GM19324 (cell line): Measurements from ENCODE around the gene DNAH10.
"Not testable (repeated sequence)": the region's sequence is repeated elsewhere in the genome, so short reads cannot be mapped to it uniquely, and the experiment has no call there.

Experiments
- ATAC-seq: cut with Tn5 transposase; IDR thresholded peaks from one replicate; pipeline ENCODE4 v1.9.1; 2021; ENCODE audit warnings: mild to moderate bottlenecking, moderate library complexity; ENCODE audit not compliant: unreplicated experiment, low FRiP score

The DNAH10 gene

DNA sequence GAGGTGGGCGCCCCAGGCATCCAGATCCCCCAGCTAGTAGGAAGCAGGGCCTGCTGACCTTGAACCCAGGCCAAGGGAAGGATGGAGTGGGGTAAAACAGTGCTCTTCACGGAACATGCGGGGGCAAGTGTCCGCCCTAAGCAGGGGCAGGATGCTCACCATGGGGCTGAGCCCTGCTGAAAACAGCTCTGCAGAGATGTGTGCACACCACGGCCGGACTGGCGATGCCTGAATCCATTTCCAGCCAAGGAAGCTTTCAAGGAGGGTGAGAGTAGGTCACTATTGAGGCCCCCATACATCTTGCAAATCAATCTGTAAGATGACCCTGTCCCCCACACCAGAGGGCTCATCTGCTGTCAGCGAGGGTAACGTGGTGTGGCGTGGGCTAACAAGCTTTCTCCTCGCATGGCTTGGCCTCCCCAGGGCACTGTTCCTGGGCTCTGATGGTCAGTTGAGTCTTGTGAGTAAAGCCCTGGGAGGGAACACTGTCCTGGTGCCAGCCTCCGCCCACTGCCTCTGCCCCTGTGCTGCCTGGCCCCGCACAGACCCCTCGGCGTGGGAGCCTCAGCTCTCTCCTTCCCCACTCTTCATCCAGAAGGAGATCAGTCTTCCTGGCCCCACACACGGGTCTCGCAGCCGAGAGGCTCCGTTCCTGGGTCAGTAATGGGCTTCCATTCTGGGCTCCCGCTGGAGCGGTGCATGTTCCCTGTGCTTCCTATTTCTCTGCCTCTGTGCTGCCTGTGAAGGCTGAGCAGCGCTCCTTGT lies 141.4 kb downstream of the DNAH10 start:
- ATAC-seq = no peak

DNA sequence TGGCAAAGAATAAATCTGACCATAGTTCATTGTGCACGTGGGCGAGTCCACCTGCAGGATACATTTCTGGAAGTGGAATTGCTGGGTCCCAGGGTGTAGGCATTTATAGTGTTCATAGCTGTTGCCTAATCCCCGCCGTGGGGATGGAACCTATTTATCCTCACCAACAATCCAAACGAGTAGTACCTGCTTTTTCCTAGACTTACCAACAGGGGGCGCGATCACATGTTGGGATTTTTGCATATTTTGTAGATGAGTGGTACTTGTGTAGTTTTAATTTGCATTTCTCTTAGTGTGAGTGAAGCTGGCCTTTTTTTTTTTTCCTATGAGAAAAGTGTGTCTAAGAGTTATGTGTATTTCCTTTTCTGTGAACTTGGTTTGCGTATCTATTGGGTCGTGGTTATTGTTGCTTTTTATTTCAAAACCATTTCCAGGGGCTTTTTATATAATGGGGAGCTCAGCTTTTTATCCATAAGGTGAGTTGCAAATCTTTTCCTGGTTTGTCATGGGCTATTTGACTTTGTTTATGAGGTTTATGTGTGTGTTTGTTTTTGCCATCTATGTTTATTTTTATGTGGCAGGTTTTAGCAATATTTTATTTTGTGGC lies 143.3 kb downstream of the DNAH10 start:
- ATAC-seq = no peak

DNA sequence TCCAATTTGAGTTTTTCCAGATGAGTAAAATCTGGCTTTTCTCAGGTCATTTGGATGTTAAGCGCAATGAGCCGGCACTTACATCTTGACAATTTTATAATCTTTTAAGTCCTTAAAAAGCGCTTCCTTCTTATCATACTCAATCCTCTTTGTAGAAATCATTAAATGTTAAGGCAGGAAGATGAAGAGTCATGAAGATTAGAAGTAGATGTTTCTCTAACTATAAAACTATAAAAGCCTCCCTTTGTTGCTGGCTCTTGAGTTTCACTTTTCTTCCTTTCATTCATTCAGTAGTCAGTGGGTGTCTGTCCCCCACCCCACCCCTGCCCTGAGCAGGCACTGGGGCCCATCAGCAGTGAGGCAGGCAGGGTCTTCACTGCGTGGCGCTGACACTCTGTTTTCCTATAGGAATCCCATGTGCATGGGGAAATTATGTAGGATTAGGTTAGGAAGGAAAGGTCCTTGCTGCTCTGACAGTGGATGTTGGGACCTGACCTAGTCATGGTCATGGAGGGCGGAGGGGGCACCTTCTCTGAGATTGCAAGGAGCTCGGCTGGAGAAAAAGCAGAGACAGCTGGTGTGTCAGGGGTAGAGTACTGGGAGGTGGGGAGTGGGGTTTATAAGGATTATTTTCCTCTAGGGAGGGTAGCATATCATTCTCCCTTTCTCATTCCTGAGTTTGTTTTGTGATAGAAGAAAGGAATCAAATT lies 144.8 kb downstream of the DNAH10 start:
- ATAC-seq = no peak

GRCh38 chr12:123907726-123908476 lies 145.8 kb downstream of the DNAH10 start:
- ATAC-seq = no peak

- ATAC-seq = no peak
These were observed 147.0 kb downstream of the DNAH10 start for GRCh38 chr12:123908884-123909725.

GRCh38 chr12:123910057-123910456 lies 148.0 kb downstream of the DNAH10 start:
- no peak for ATAC-seq

DNA sequence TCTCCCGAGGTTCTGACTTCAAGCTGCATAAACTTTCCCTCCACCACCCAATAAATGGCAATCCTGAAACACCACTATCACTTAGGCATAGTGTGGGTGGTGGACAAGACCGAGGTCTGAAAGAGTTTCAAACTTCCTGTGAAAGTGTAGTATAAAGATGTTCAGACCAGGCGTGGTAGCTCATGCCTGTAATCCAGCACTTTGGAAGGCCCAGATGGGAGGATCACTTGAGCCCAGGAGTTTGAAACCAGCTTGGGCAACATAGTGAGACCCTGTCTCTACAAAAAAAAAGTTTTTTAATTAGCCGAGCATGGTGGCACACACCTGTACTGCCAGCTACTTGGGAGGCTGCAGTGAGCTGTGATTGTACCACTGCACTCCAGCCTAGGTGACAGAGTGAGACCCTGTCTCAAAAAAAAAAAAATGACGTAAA lies 148.7 kb downstream of the DNAH10 start:
- no peak for ATAC-seq

- ATAC-seq = not testable (repeated sequence)
These were observed 149.7 kb downstream of the DNAH10 start for GRCh38 chr12:123911672-123912409.

DNA sequence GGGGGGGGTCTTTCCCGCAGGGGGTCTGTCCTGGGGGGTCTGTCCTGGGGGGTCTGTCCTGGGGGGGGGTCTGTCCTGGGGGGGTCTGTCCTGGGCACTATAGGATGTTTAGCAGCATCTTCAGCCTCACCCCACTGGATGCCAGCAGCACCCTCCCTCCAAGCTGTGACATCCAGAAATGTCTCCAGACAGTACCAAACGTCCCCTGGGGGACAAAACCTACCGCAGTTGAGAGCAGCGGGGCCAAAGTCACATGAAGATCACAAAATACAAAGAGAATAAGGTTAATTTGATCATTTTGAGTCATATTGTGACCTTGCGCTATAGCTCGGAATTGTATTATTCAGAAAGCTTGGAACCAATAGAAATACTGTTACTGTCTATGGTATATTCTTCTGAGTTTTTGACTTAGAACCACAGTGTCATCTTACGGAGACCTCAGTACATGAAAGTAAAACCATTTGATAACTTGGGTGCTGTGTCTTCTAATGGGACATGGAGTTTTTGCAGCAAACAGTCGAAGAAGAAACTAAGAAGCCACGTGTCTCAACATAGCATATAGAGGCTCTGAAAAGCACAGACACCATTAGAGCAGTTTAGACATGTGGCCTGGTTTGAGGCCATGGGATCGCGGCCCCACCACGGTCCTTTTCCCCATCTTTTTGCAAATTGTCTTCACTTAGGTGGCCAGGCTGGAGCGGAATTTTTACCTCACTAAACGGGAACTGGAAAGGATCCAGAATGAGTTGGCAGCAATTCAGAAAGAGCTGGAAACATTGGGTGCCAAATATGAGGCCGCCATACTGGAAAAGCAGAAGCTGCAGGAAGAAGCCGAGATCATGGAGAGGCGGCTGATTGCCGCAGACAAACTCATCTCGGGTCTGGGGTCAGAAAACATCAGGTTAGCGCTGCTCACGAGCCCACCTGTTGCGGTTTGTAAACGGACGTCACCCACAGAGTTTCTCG lies 150.6 kb downstream of the DNAH10 start:
- no peak for ATAC-seq

- ATAC-seq = no peak
These were observed 152.7 kb downstream of the DNAH10 start for GRCh38 chr12:123914726-123915333.

- ATAC-seq = no peak
These were observed 154.6 kb downstream of the DNAH10 start for GRCh38 chr12:123916729-123917128.

DNA sequence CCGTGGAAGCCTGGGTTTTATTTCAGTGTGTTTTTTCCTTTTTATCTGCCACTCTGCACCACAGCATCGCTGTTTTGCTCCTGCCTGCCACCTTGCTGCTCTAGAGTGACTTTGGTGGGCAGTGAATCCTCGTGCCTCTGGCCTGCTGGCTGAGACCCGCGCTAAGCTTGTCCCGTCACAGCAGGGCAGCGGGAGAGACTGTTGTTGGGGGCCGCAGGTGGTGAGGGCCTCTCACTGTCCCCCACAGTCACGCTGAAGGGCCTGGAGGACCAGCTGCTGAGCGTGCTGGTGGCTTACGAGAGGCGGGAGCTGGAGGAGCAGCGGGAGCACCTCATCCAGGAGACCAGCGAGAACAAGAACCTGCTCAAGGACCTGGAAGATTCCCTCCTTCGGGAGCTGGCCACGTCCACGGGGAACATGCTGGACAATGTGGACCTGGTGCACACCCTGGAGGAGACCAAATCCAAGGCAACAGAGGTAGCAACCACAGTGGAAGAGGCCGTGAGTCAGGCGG lies 155.3 kb downstream of the DNAH10 start:
- no peak for ATAC-seq

DNA sequence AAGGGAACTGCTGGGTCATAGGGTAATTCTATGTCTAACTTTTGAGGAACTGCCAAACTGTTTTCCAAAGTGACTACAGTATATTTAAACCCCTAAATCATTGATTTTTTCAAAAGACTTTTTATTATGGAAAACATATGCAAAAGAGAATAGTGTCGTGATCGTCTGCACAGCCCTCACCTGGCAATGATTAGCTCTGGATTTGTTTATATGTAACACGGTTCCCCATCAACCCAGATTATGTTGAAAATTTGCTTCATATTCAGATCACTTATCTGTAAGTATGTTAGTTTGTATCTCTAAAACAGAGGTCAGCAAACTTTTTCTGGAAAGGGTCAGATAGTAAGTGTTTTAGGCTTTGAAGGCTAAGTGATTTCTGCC lies 157.9 kb downstream of the DNAH10 start:
- no peak for ATAC-seq

DNA sequence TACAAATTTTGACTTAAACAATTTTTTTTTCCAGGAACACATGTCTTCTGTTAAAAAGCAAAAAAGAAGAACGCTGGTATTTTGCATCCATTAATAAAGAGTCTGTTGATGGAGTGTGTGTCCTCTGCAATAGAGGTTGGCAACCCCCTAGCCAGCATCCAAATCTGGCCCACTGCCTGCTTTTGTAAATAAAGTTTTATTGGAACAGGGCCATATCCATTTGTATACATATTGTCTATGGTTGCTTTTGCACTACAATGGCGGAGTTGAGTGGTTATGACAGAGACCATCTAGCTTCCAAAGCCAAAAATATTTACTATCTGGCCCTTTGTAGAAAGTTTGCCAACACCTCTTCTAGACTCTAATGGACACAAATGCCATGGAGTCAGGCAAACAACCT lies 160.9 kb downstream of the DNAH10 start:
- no peak for ATAC-seq

DNA sequence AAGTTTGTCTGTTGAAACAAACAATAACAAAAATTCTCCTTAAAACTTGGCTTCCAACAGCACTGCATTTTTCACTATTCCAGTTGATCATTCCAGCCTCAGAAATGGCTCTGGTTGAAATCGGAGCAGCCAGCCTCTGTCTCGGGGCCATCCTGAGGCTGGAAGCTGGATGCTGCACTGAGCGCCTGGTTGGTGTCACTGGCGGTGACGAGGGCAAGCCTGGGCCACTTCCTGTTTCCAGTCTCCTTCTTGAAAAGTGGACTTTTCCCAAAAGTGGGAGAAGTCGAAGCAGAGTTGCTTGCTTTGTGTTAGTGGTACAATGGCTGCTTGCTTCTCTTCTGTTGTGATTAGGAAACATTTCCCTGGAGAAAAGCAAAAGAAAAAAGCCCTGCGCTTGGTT lies 161.8 kb downstream of the DNAH10 start:
- ATAC-seq = no peak

DNA sequence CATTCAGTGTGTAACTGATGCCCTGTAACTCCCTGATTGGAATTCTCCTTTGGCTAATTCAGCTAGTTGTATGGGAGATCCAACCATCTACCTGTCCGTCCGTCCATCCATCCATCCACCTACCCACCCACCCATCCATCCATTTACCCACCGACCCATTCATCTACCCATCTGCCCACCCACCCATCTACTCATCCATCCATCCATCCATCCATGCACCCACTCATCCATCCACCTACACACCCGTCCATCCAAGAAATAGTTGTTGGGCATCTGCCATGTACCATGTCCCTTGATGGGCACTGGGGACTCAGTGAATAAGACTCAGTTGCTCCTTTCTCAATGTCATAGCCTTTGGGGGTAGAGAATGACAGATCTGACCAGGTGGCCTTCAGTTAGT lies 162.4 kb downstream of the DNAH10 start:
- ATAC-seq = no peak

DNA sequence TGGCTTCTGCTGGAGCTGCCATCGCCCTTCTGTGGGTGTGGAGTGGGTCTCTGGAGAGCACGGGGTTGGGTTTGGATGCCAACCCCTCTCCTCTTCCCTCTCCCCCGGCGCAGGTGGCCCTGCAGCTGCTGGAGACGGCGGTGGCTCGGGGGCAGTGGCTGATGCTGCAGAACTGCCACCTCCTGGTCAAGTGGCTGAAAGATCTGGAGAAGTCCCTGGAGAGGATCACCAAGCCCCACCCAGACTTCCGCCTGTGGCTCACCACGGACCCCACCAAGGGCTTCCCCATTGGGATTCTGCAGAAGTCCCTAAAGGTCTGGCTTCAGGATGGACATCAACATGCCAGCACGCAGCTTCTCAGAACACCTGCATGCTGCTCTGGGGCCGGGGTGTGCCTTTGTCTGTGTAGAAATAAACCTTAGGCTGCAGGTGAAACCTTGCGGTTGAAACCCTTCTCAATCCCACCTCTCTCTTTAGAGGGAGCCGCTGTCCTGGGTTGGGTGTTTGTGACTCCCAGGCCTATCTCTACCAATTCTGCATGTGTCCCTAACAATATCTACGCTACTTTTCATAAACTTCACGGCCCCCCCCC lies 166.3 kb downstream of the DNAH10 start:
- ATAC-seq = no peak
